HG02610 (cell line): Measurements from ENCODE around the gene IGFBP1.

Experiments
- ATAC-seq: cut with Tn5 transposase; IDR thresholded peaks from one replicate; pipeline ENCODE4 v1.9.1; 2021; ENCODE audit warnings: mild to moderate bottlenecking, moderate library complexity; ENCODE audit not compliant: unreplicated experiment

Gene IGFBP1

DNA sequence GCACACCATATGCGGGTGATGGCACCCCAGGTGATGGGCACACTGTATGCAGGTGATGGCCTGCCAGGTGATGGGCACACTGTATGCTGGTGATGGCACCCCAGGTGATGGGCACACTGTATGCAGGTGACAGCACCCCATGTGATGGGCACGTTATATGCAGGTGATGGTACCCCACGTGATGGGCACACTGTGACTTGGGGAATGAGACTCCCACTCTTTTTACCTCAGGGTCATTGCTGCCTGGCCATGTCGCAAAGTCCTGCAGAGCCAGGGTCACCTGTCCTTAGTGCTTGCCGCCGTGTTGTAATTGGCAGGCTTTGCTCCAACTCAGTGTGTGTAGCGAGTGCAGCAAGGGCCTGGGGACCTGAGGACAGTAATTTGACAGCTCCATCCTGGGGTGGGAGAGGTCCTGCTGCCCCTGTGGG is 7.8 kb upstream of the IGFBP1 start:
- ATAC-seq, result no peak

- ATAC-seq, result no peak
Measured at GRCh38 chr7:45881280-45881758, 7.0 kb upstream of the IGFBP1 start.

GRCh38 chr7:45881759-45882464 is 6.4 kb upstream of the IGFBP1 start:
- no peak for ATAC-seq

GRCh38 chr7:45882465-45882810 is 5.8 kb upstream of the IGFBP1 start:
- no peak for ATAC-seq

- no peak for ATAC-seq
Measured at GRCh38 chr7:45884136-45884535, 4.2 kb upstream of the IGFBP1 start.

DNA sequence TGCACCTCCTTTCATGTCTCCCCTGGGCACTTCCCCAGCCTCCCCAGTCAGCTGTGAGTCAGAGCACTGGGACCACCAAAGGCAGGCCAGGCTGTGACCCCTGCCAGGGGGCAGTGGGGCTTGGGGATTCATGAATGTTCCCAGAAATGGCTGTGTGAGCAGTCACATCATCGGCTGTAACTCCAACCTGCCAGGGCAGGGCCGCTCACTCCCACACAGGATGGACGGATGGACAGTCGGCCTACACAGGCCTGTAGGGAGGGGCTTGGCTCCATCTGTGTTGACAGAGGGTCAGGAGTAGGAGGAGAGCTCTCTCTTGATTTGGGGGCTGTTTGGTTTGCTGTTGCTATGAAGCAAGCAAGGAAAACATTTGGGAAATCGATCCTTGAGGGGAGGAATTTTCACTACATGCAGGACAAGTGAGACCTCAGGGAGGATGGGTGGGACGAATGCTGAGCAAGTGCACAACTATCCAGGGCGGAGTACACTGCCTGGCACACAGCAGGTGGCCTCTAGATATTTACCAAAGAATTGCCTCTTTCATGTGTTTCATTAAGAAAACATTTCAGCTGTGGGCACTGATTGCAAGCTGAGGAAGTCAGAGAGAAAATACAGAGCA is 2.9 kb upstream of the IGFBP1 start:
- ATAC-seq, result no peak

DNA sequence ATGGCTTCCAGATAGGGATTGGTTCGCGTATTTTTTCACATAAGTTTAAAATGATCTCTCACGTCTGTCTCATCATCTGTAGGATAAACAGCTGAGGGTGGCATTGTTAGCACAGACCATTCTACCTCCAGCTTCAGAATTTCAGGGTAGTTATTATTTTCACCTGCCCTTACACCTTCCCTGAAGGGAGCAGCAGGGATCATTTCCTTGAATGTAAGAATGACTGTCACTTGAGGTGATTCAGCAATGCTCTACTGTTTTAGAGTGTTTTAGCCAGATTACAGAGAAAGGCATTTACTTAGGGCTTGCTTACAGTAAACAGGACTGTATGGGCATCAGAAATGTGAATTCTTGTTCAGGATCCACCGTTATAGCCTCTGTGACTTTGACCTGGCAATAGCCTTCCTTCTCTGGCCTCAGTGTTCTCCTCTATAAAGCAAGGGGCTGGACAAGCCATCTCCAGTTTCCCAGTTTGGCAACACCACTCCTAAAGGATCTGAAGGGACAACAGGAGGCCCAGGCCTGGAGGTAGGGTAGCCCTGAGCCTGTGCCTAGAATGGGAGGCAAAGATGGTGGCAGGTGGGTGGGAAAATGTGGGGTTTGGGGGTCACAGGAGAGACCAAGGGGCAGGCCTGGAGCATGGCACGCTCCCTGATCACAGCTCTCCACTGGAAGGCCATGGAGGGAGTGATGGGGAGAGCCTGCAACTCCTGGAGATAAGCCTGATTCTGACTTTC is 1.2 kb upstream of the IGFBP1 start:
- no peak for ATAC-seq

GRCh38 chr7:45888993-45889366 is 692 bp downstream of the IGFBP1 start:
- ATAC-seq, result no peak

- no peak for ATAC-seq
Measured at GRCh38 chr7:45889367-45890067, 1.2 kb downstream of the IGFBP1 start.

GRCh38 chr7:45890125-45890901 is 2.0 kb downstream of the IGFBP1 start:
- no peak for ATAC-seq

- ATAC-seq, result no peak
Measured at GRCh38 chr7:45890902-45891461, 2.7 kb downstream of the IGFBP1 start.

DNA sequence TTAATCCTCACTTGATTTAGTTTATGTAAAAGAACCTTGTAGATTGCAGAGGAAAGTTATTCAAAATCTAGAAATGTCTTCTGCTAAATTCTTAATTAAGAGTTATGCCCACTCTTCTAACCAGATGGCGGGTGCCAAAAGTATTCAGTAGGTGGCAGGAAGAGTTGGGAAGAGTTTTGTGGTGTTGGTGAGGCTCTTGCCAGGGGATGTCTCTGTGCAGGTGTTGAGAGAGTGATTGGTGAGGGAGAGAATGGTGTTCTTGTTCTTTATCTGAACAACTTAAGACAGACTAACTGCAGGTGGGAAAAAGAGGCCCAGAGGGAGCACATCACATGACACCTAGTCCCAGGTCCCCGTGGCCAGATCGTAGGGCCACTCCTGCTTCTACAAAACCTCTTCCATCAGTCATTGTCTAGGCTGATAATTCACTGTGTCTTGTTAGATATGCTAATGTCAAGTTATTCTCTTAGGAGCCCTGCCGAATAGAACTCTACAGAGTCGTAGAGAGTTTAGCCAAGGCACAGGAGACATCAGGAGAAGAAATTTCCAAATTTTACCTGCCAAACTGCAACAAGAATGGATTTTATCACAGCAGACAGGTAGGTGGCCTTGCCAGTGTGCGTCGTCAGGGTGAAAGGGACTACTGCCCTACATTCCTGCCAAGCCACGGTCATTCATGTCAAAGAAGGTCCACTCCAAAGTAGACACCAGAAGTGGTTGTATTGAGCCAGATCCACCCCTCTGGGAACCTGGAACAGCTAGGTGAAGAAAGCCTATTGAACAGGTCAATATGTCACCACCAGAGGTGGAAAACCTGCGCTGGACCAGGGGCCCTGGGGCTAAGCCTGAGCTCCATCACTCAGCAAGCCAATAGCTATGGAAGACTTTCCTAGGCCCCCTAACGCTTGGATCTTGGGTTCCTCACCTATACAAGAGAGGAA is 3.4 kb downstream of the IGFBP1 start:
- ATAC-seq, result no peak

GRCh38 chr7:45892407-45893035 is 4.2 kb downstream of the IGFBP1 start:
- no peak for ATAC-seq

DNA sequence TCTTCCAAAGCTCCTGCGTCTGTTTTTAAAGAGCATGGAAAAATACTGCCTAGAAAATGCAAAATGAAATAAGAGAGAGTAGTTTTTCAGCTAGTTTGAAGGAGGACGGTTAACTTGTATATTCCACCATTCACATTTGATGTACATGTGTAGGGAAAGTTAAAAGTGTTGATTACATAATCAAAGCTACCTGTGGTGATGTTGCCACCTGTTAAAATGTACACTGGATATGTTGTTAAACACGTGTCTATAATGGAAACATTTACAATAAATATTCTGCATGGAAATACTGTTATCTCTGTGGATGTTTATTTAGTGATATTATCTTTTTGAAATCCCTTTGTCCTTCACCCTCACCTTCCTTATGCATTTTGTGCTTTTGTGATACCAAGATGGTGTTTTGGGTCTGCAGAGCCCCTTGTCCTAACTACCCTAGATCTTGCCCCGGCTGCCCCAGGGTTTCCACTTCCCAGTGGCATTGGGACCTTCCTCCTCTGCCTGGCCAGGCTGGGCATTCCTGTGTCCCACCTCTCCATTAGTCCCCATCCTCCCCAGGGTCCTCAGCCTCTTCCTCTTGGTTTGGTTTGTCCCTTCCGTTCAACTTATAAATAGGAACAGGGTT is 5.2 kb downstream of the IGFBP1 start:
- no peak for ATAC-seq

GRCh38 chr7:45893996-45894664 is 5.8 kb downstream of the IGFBP1 start:
- ATAC-seq, result no peak

DNA sequence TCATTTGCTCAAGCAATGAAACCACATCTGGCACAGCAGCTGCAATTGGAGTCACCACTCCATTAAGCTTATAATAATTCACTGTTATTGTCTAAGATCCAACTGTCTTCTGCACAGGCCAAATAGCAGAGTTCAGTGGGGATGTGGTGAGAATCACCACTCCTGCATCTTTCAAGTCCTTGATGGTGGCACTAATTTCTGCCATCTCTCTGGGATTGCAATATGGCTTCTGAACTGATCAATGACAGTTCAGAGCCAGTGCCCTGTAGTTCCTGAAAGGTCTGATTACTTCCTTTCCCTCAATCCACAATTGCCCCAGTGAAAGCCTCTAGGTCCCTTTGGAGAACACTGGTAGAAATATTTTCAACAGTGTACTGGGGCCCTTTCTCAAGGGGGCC is 6.4 kb downstream of the IGFBP1 start:
- ATAC-seq, result no peak

DNA sequence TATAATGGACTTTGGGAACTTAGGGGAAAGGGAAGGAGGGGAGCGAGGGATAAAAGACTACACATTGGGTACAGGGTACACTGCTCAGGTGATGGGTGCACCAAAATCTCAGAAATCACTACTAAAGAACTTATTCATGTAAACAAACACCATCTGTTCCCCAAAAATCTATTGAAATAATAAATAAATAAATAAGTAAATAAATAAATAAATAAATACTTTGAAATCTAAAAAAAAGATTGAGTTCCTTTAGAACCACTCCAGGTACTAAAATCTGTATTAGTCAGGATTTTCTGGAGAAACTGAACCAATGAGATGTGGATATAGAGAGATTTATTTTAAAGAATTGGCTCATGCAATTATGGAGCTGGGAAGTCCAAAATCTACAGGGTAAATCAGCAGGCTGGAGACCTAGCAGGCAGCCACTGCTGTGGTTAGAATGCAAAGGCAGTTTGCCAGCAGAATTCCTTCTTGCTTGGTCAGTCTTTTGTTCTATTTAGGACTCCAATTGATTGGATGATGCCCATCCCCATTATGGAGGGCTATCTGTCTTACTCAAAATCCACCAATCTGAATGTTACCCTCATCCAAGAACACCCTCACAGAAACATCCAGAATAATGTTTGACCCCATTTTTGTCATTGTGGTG is 8.9 kb downstream of the IGFBP1 start:
- no peak for ATAC-seq
